Panc1 (cell line): ENCODE results near the gene CIB1. TPM values are rescaled to one million over a fixed set of nuclear protein-coding genes. Genes with fewer than 3 reads are reported as not detected.

Experiments
- ATAC-seq: fragments of 200-7000 bp; cut with Tn5 transposase; 2 replicates; pipeline ENCODE4 v1.9.1; 2020; ENCODE audit warnings: mild to moderate bottlenecking, moderate library complexity
- BruUV-seq: library from RNA; stranded (reverse); fragments of 400-500 nt; replicated peaks from 2 replicates; lab custom pipeline; 2021; lab: Mats Ljungman, UMichigan
- CTCF ChIA-PET: fragments of 300-600 bp; sonication (Branson Sonifier 250); formaldehyde crosslinking; loops from one replicate; lab custom pipeline; 2022; ENCODE audit warnings: antibody characterized with exemption; lab: Charles Lee
- POLR2A ChIA-PET: fragments of 300-600 bp; sonication (Branson Sonifier 250); formaldehyde crosslinking; loops from one replicate; lab custom pipeline; 2022; ENCODE audit warnings: antibody characterized with exemption; lab: Charles Lee
- DNase-seq: peaks from one replicate; pipeline ENCODE4 v3.0.0-alpha.2; 2010; ENCODE audit warnings: low read depth, low spot score
- H3K27ac ChIP-seq: 2 replicates; pipeline ENCODE4 v1.5.1; 2011; ENCODE audit warnings: mild to moderate bottlenecking, low read length, inconsistent platforms
- H3K27me3 ChIP-seq: fragments of 200-500 bp; sonication (Bioruptor generic); 2 replicates; pipeline ENCODE4 v1.6.0; 2014; ENCODE audit warnings: low read length, inconsistent platforms; ENCODE audit not compliant: control insufficient read depth, insufficient read depth
- H3K36me3 ChIP-seq: fragments of 200-500 bp; sonication (Bioruptor generic); 2 replicates; pipeline ENCODE4 v1.5.1; 2014; ENCODE audit warnings: inconsistent platforms, mild to moderate bottlenecking, low read length, moderate library complexity; ENCODE audit not compliant: control insufficient read depth, insufficient read depth
- H3K4me1 ChIP-seq: 2 replicates; pipeline ENCODE4 v1.5.1; 2011; ENCODE audit warnings: inconsistent platforms, mild to moderate bottlenecking, low read length, moderate library complexity; ENCODE audit not compliant: control insufficient read depth, insufficient read depth
- H3K4me3 ChIP-seq, 2 experiments: 2 replicates each; pipeline ENCODE4 v1.5.1; 2011 to 2012; ENCODE audit warnings: low read depth in 2 of 2, low read length in 2 of 2, mild to moderate bottlenecking in 2 of 2, inconsistent platforms in 1 of 2, moderate library complexity in 1 of 2
- H3K9me3 ChIP-seq: fragments of 200-500 bp; sonication (Bioruptor generic); 2 replicates; pipeline ENCODE4 v1.5.1; 2014; ENCODE audit warnings: low read depth, mild to moderate bottlenecking, inconsistent platforms, low read length, moderate library complexity; ENCODE audit not compliant: control insufficient read depth, insufficient read depth
- CTCF ChIP-seq: fragments of 450-650 bp; IDR thresholded peaks from 2 replicates; pipeline ENCODE4 v1.5.1; 2017; ENCODE audit warnings: mild to moderate bottlenecking
- POLR2AphosphoS5 ChIP-seq: IDR thresholded peaks from 2 replicates; pipeline ENCODE4 v1.6.1; 2012; ENCODE audit warnings: mild to moderate bottlenecking, low read depth, low read length, moderate library complexity
- REST ChIP-seq, 2 experiments: IDR thresholded peaks; 2 replicates each; pipeline ENCODE4 v1.6.1; 2011 to 2012; ENCODE audit warnings: low read depth in 2 of 2, control low read depth in 1 of 2, low read length in 1 of 2, mild to moderate bottlenecking in 1 of 2, moderate library complexity in 1 of 2; ENCODE audit not compliant: insufficient read depth in 1 of 2
- SIN3A ChIP-seq: IDR thresholded peaks from 2 replicates; pipeline ENCODE4 v1.6.1; 2012; ENCODE audit warnings: low read depth, mild to moderate bottlenecking, low read length, moderate library complexity, borderline replicate concordance; ENCODE audit not compliant: insufficient read depth
- TCF7L2 ChIP-seq: IDR thresholded peaks from 2 replicates; pipeline ENCODE4 v1.6.1; 2011; ENCODE audit warnings: mild to moderate bottlenecking, low read depth, low read length, inconsistent platforms
- in situ Hi-C: cut with HindIII; loops from 2 replicates; pipeline ENCODE4 v1.10.0; 2016; ENCODE audit warnings: low sequenced_read_pairs, low pct_unique_long_range_greater_than_20kb
- intact Hi-C: fragments of 100-400 bp; cut with micrococcal nuclease; formaldehyde crosslinking; loops from one replicate; pipeline ENCODE4 v1.10.0; 2022; ENCODE audit not compliant: unreplicated experiment
- total RNA-seq: library from RNA; stranded (reverse); gene quantifications from one replicate; pipeline ENCODE4 v1.2.1, GENCODE V29; 2021; ENCODE audit not compliant: unreplicated experiment

CIB1 gene
- total RNA-seq, 1 experiment from 2014 or later = 193 TPM

- in situ Hi-C loops (no loop called here), intact Hi-C loops (no loop called here)
- ChIA-PET CTCF (no interaction called here), POLR2A (no interaction called here)
- Histone ChIP-seq H3K27ac (no peak overlapping the region), H3K4me3 (no peak overlapping the region), H3K9me3 (no peaks in the 10 kb centered on the region), H3K27me3 (no peaks in the 10 kb centered on the region), H3K36me3 (no peaks in the 10 kb centered on the region), H3K4me1 (peaks cover 2% of the 10 kb centered on the region)
- no TSS peak for BruUV-seq
- ATAC-seq (no peak), DNase-seq (no peak)
- TF ChIP-seq REST (IDR thresholded peaks at IDR 0.05; ENCODE audit: insufficient read depth in 1 of 2, low read depth in 2 of 2, low read length in 1 of 2) = no peak
- TF ChIP-seq CTCF = no peak
- no peak for TF ChIP-seq TCF7L2
- no peak for TF ChIP-seq POLR2AphosphoS5
- no peak for TF ChIP-seq SIN3A
These were observed 25.8 kb upstream of the CIB1 start for GRCh38 chr15:90259524-90259923.

GRCh38 chr15:90257776-90258175, 24.0 kb upstream of the CIB1 start:
- in situ Hi-C loops (no loop called here), intact Hi-C loops (no loop called here)
- no peaks in the 10 kb centered on the region for H3K4me1 ChIP-seq
- no peaks in the 10 kb centered on the region for H3K27me3 ChIP-seq
- TF ChIP-seq SIN3A = no peak
- TF ChIP-seq TCF7L2 = no peak
- no peak for TF ChIP-seq POLR2AphosphoS5
- no peak for TF ChIP-seq CTCF
- no peak for TF ChIP-seq REST (IDR thresholded peaks at IDR 0.05; ENCODE audit: insufficient read depth in 1 of 2, low read depth in 2 of 2, low read length in 1 of 2)
- CTCF ChIA-PET = no interaction called here
- H3K36me3 ChIP-seq = no peaks in the 10 kb centered on the region
- ATAC-seq (no peak), DNase-seq (no peak)
- H3K4me3 ChIP-seq = no peak overlapping the region
- POLR2A ChIA-PET = no interaction called here
- no peak overlapping the region for H3K27ac ChIP-seq
- no peaks in the 10 kb centered on the region for H3K9me3 ChIP-seq
- BruUV-seq = no TSS peak
